GM12878 (cell line): ENCODE measurements around the gene BICDL2. TPM values are rescaled to one million over a fixed set of nuclear protein-coding genes. Genes with fewer than 3 reads are reported as not detected.

ENCODE experiments used
- ATAC-seq: fragments of 200-7000 bp; cut with Tn5 transposase; 3 replicates; pipeline ENCODE4 v1.9.1; 2020; ENCODE audit warnings: mild to moderate bottlenecking, moderate library complexity
- BruUV-seq: library from RNA; stranded (reverse); fragments of 400-500 nt; replicated peaks from 2 replicates; lab custom pipeline; 2021; lab: Mats Ljungman, UMichigan
- CTCF ChIA-PET: fragments of 300-600 bp; sonication (Branson Sonifier 250); formaldehyde crosslinking; extraction: SDS; loops from one replicate; lab custom pipeline; 2021; ENCODE audit warnings: inconsistent platforms; lab: Yijun Ruan, JAX
- POLR2A ChIA-PET: fragments of 350-600 bp; formaldehyde crosslinking; extraction: SDS; loops from one replicate; lab custom pipeline; 2021; ENCODE audit warnings: inconsistent platforms; lab: Charles Lee
- RAD21 ChIA-PET: fragments of 300-600 bp; sonication (Branson Sonifier 250); formaldehyde crosslinking; loops from one replicate; lab custom pipeline; 2023; ENCODE audit warnings: antibody characterized with exemption; ENCODE audit not compliant: unreplicated experiment; lab: Charles Lee
- SMC1A ChIA-PET: fragments of 300-600 bp; sonication (Branson Sonifier 250); formaldehyde crosslinking; loops from one replicate; lab custom pipeline; 2023; ENCODE audit not compliant: unreplicated experiment, uncharacterized antibody; lab: Charles Lee
- DNase-seq: peaks from one replicate; pipeline ENCODE4 v3.0.0-alpha.2; 2011; ENCODE audit warnings: low read depth, low spot score
- FAIRE-seq: peaks from 3 replicates; lab custom pipeline; 2011; peaks lifted over from hg19 to GRCh38; lab: Jason Lieb, UNC
- H2AFZ ChIP-seq: 2 replicates; pipeline ENCODE4 v1.6.0; 2011; ENCODE audit warnings: low read depth, low read length, control low read depth; ENCODE audit not compliant: control insufficient read depth
- H3K27ac ChIP-seq: 2 replicates; pipeline ENCODE4 v1.5.1; 2011; ENCODE audit warnings: control low read depth; ENCODE audit not compliant: control insufficient read depth, insufficient read depth
- H3K27me3 ChIP-seq, 2 experiments: replicated peaks in 1 of 2; 2 replicates each; pipeline versions ENCODE4 v1.6.0 to v1.6.1; 2011; ENCODE audit warnings: low read length in 1 of 2; ENCODE audit not compliant: control insufficient read depth in 2 of 2, insufficient read depth in 2 of 2
- H3K36me3 ChIP-seq, 2 experiments: 2 replicates each; pipeline ENCODE4 v1.5.1; 2011; ENCODE audit warnings: low read length in 1 of 2; ENCODE audit not compliant: control insufficient read depth in 2 of 2, insufficient read depth in 2 of 2
- H3K4me1 ChIP-seq: 2 replicates; pipeline ENCODE4 v1.6.1; 2011; ENCODE audit warnings: mild to moderate bottlenecking, low read length, moderate library complexity, mixed read lengths; ENCODE audit not compliant: control insufficient read depth, insufficient read depth
- H3K4me2 ChIP-seq: 2 replicates; pipeline ENCODE4 v1.6.0; 2011; ENCODE audit warnings: control low read depth; ENCODE audit not compliant: control insufficient read depth, insufficient read depth
- H3K4me3 ChIP-seq: fragments of 200-600 bp; sonication (generic); 2 replicates; pipeline ENCODE4 v1.5.1; 2016
- H3K79me2 ChIP-seq: 2 replicates; pipeline ENCODE4 v1.6.0; 2011; ENCODE audit warnings: low read length; ENCODE audit not compliant: control insufficient read depth, insufficient read depth
- H3K9ac ChIP-seq: 2 replicates; pipeline ENCODE4 v1.8.0; 2011; ENCODE audit warnings: low read length, control low read depth, mixed read lengths; ENCODE audit not compliant: control insufficient read depth, insufficient read depth
- H3K9me3 ChIP-seq: replicated peaks from 3 replicates; pipeline ENCODE4 v1.5.1; 2011; ENCODE audit warnings: mild to moderate bottlenecking, low read length; ENCODE audit not compliant: control insufficient read depth, insufficient read depth
- H4K20me1 ChIP-seq: 2 replicates; pipeline ENCODE4 v1.6.0; 2011; ENCODE audit not compliant: control insufficient read depth, insufficient read depth
- BCL11A ChIP-seq: IDR thresholded peaks from 2 replicates; pipeline ENCODE4 v1.6.1; 2011; ENCODE audit warnings: low read depth, low read length
- ETV6 ChIP-seq, 2 experiments: fragments of 450-650 bp in 1 of 2; IDR thresholded peaks in 1 of 2; conservative IDR thresholded peaks in 1 of 2; 2 replicates each; pipeline ENCODE4 v1.6.1; 2014; ENCODE audit warnings: antibody characterized with exemption in 1 of 2, borderline replicate concordance in 1 of 2, low read depth in 1 of 2, mild to moderate bottlenecking in 1 of 2, moderate library complexity in 1 of 2
- FOXM1 ChIP-seq: IDR thresholded peaks from 2 replicates; pipeline ENCODE4 v1.6.1; 2012; ENCODE audit warnings: low read depth, mild to moderate bottlenecking, inconsistent platforms, low read length, moderate library complexity
- JUND ChIP-seq: IDR thresholded peaks from 2 replicates; pipeline ENCODE4 v1.6.1; 2012; ENCODE audit warnings: low read depth, mild to moderate bottlenecking, low read length, improper control_type of control experiment, moderate library complexity
- MEF2B ChIP-seq: fragments of 450-650 bp; IDR thresholded peaks from 2 replicates; pipeline ENCODE4 v1.6.1; 2018; ENCODE audit warnings: mild to moderate bottlenecking, moderate library complexity; ENCODE audit not compliant: partially characterized antibody, poor library complexity, severe bottlenecking
- NFYB ChIP-seq: IDR thresholded peaks from 2 replicates; pipeline ENCODE4 v1.6.1; 2011; ENCODE audit warnings: low read depth, mild to moderate bottlenecking, low read length, improper control_type of control experiment, moderate library complexity; ENCODE audit not compliant: insufficient read depth
- NR2C2 ChIP-seq: IDR thresholded peaks from 2 replicates; pipeline ENCODE4 v1.6.1; 2011; ENCODE audit warnings: borderline replicate concordance, low read depth; ENCODE audit not compliant: control insufficient read depth, insufficient read length
- SMARCA5 ChIP-seq: fragments of 450-650 bp; IDR thresholded peaks from 2 replicates; pipeline ENCODE4 v1.6.1; 2017; ENCODE audit warnings: mild to moderate bottlenecking
- SUZ12 ChIP-seq: fragments of 200-600 bp; sonication (generic); IDR thresholded peaks from one replicate; pipeline ENCODE4 v1.6.1; 2018; ENCODE audit warnings: antibody characterized with exemption, mild to moderate bottlenecking; ENCODE audit not compliant: unreplicated experiment
- TCF7 ChIP-seq: IDR thresholded peaks from 2 replicates; pipeline ENCODE4 v1.6.1; 2014; ENCODE audit warnings: antibody characterized with exemption, borderline replicate concordance
- WGBS: methylation state at CpG from one replicate; pipeline ENCODE4 v1.1.6; 2016; ENCODE audit warnings: low lambda C conversion rate; ENCODE audit not compliant: insufficient replicate concordance, insufficient coverage; ENCODE audit errors: missing lambda C conversion rate; 5-methylcytosine and 5-hydroxymethylcytosine counted together
- in situ Hi-C: fragments of 300-500 bp; cut with MboI; formaldehyde crosslinking; loops from 9 replicates; pipeline ENCODE4 v1.14.3; 2018; ENCODE audit warnings: mixed read lengths
- intact Hi-C: fragments of 100-400 bp; cut with micrococcal nuclease; formaldehyde crosslinking; loops from one replicate; pipeline ENCODE4 v1.14.2; 2022; ENCODE audit not compliant: unreplicated experiment
- polyA plus RNA-seq, 11 experiments: library from polyadenylated mRNA; depleted of rRNA in 4 of 11; unstranded in 6 of 11; stranded (reverse) in 5 of 11; fragments of >200 nt; fragmentation: Nextera tagmentation in 4 of 11; fragmentation: Illumina TruSeq in 1 of 11; extraction: Ambion mirVana in 4 of 11; extraction: Trizol in 1 of 11; gene quantifications; 1 replicate in 1 of 11; 2 replicates in 10 of 11; pipeline versions ENCODE4 v1.2.1 to v1.2.3, GENCODE V29; 2011 to 2016; ENCODE audit warnings: inconsistent platforms in 2 of 11, missing spikeins in 2 of 11, low read depth in 1 of 11
- total RNA-seq, 4 experiments: library from RNA; depleted of rRNA in 3 of 4; stranded (reverse); fragments of >200 nt in 3 of 4; fragmentation: Illumina TruSeq in 1 of 4; extraction: Trizol in 1 of 4; gene quantifications; 2 replicates each; pipeline versions ENCODE4 v1.2.1 to v1.2.3, GENCODE V29; 2013 to 2021

Gene BICDL2
- total and polyA plus RNA-seq, 10 of the 15 experiments (the other 5 are each of a cell fraction or from before 2014, with no cell fraction given) = not detected

DNA sequence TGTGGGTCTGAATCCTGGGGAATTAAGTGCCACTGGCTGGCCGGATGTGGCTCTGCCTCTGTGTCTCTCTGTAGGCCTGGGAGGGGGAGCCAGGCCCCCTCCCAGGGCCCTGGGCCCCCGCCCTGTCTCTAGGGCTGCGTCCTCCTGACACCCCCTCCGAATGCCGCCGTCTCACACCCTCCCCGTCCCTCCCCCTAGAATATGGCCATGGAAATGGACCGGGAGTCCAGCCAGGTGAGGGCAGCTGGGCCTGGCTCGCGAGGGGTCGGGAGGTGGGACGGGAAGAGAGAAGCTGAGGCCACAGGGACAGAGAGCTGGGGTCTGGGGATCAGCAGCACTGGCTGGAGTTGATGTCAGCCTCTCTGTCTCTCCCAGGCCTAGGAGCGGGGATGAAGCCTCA is 40.4 kb downstream of the BICDL2 start:
- POLR2A ChIA-PET = no interaction called here
- no peak overlapping the region for H2AFZ ChIP-seq
- no TSS peak for BruUV-seq
- no peak overlapping the region for H3K4me3 ChIP-seq
- in situ Hi-C loops (no loop called here), intact Hi-C loops (no loop called here)
- SMC1A ChIA-PET = no interaction called here
- DNase-seq = no peak
- 39% methylated on average over 11 of the region's 13 CpGs for WGBS
- no peaks in the 10 kb centered on the region for H3K9me3 ChIP-seq
- no peak overlapping the region for H3K27ac ChIP-seq
- FAIRE-seq = no peak
- no peaks in the 10 kb centered on the region for H3K4me1 ChIP-seq
- H3K9ac ChIP-seq = no peak overlapping the region
- H3K36me3 ChIP-seq = no peaks in the 10 kb centered on the region
- CTCF ChIA-PET = no interaction called here
- no peak for TF ChIP-seq FOXM1
- no peak for TF ChIP-seq MEF2B
- no peak for TF ChIP-seq SMARCA5
- no peak for TF ChIP-seq TCF7
- no peak for TF ChIP-seq NR2C2
- TF ChIP-seq NFYB = no peak
- no peak for TF ChIP-seq ETV6 (conservative IDR thresholded peaks at IDR 0.05 in 1 of 2, IDR thresholded peaks at IDR 0.05 in 1 of 2; ENCODE audit: borderline replicate concordance in 1 of 2, low read depth in 1 of 2)
- no peak for TF ChIP-seq JUND
- TF ChIP-seq BCL11A = no peak
- TF ChIP-seq SUZ12 = no peak
- ATAC-seq = no peak
- H4K20me1 ChIP-seq = no peaks in the 10 kb centered on the region
- no peak overlapping the region for H3K4me2 ChIP-seq
- peaks cover 0 to 8% of the 10 kb centered on the region in 2 experiments; a peak in 3 of 4 replicates for H3K27me3 ChIP-seq
- RAD21 ChIA-PET = no interaction called here
- no peaks in the 10 kb centered on the region for H3K79me2 ChIP-seq
